ENCODE results near the gene MYH14. TPM values are rescaled to one million over a fixed set of nuclear protein-coding genes. Genes with fewer than 3 reads are reported as not detected.

The MYH14 gene
- total and polyA plus RNA-seq, 9 of the 15 experiments (the other 6 are each of a cell fraction or from before 2014, with no cell fraction given) = 0.04 to 0.86 (median 0.19) TPM; not detected in 2

GRCh38 chr19:50358483-50359327 is 155.3 kb downstream of the MYH14 start (continued):
- TF ChIP-seq GMEB1 (CRISPR knock-in tag; IDR thresholded peaks at IDR 0.05) = no peak
- TF ChIP-seq PHB2 (IDR thresholded peaks at IDR 0.05; ENCODE audit: low read depth) = 0 out of 2 replicates have a peak, but pooled peaks have one; percentile 12
- no peak for TF ChIP-seq ZNF507 (tag; conservative IDR thresholded peaks at IDR 0.05)
- no peak for TF ChIP-seq SRSF9 (IDR thresholded peaks at IDR 0.05; ENCODE audit: borderline replicate concordance, low read depth, low read length)
- no peak for TF ChIP-seq CEBPZ (IDR thresholded peaks at IDR 0.05; ENCODE audit: borderline replicate concordance, low read depth, low read length)
- 0 out of 2 replicates have a peak, but pooled peaks have one; percentile 40 for TF ChIP-seq ZC3H11A (IDR thresholded peaks at IDR 0.05; ENCODE audit: low read depth, low read length)
- TF ChIP-seq PCBP1 (IDR thresholded peaks at IDR 0.05; ENCODE audit: low read depth, low read length, poor library complexity, severe bottlenecking) = no peak
- TF ChIP-seq KDM1A (IDR thresholded peaks at IDR 0.05) = peak; percentile 42 to 59; a peak in 2 of 4 replicates
- no peak for TF ChIP-seq CHD4 (IDR thresholded peaks at IDR 0.05; ENCODE audit: insufficient read depth, insufficient replicate concordance, low read depth, low read length, poor library complexity, severe bottlenecking)
- peak; percentile 33 for TF ChIP-seq RBM22 (IDR thresholded peaks at IDR 0.05; ENCODE audit: low read depth, low read length, poor library complexity, severe bottlenecking)
- TF ChIP-seq HMGXB4 (CRISPR knock-in tag; IDR thresholded peaks at IDR 0.05) = no peak; the same call in 1 of the 2 replicates
- no peak for TF ChIP-seq SOX6 (IDR thresholded peaks at IDR 0.05)
- no peak for TF ChIP-seq PTRF (tag; IDR thresholded peaks at IDR 0.05)
- no peak for TF ChIP-seq PHB (CRISPR knock-in tag; IDR thresholded peaks at IDR 0.05)
- TF ChIP-seq TCF7 (IDR thresholded peaks at IDR 0.05; ENCODE audit: borderline replicate concordance) = no peak
- TF ChIP-seq CREB1 (IDR thresholded peaks at IDR 0.05) = peak; percentile 100
- peak; percentile 100 for TF ChIP-seq CREB1 (CRISPR knock-in tag; IDR thresholded peaks at IDR 0.05)
- TF ChIP-seq TCF7L2 (IDR thresholded peaks at IDR 0.05; ENCODE audit: low read depth, low read length) = no peak
- TF ChIP-seq WHSC1 (IDR thresholded peaks at IDR 0.05; ENCODE audit: low read length) = no peak
- no peak for TF ChIP-seq RAD21 (CRISPR knock-in tag; conservative IDR thresholded peaks at IDR 0.05 in 1 of 2, IDR thresholded peaks at IDR 0.05 in 1 of 2)
- no peak for TF ChIP-seq ZNF274 (IDR thresholded peaks at IDR 0.05; ENCODE audit: borderline replicate concordance, low read depth, low read length)
- TF ChIP-seq NFIC (IDR thresholded peaks at IDR 0.05) = peak; percentile 42; the same call in 1 of the 2 replicates

Measured in K562 (cell line).